Immature natural killer cell (primary cell): ENCODE measurements around the gene DLG1. TPM values are rescaled to one million over a fixed set of nuclear protein-coding genes. Genes with fewer than 3 reads are reported as not detected.

Source experiments
- DNase-seq, 3 donors: peaks; one replicate each; pipeline ENCODE4 v3.0.0; 2022; ENCODE audit warnings: mixed read lengths in 1 of 3
- H3K27ac Mint-ChIP-seq, 6 donors: one replicate each; pipeline ENCODE4 v1.8.0; 2020; ENCODE audit warnings: mixed read lengths in 6 of 6, mild to moderate bottlenecking in 5 of 6, inconsistent platforms in 4 of 6, moderate library complexity in 3 of 6
- H3K27me3 Mint-ChIP-seq, 3 donors: one replicate each; pipeline ENCODE4 v1.8.0; 2020 to 2021; ENCODE audit warnings: low read depth in 3 of 3, mild to moderate bottlenecking in 3 of 3, mixed read lengths in 3 of 3, moderate library complexity in 3 of 3, inconsistent platforms in 1 of 3
- H3K36me3 Mint-ChIP-seq, 3 donors: one replicate each; pipeline ENCODE4 v1.8.0; 2020; ENCODE audit warnings: mixed read lengths in 3 of 3, inconsistent platforms in 2 of 3, mild to moderate bottlenecking in 2 of 3
- H3K4me1 Mint-ChIP-seq, 2 donors: one replicate each; pipeline ENCODE4 v1.8.0; 2020; ENCODE audit warnings: inconsistent platforms in 2 of 2, mild to moderate bottlenecking in 2 of 2, mixed read lengths in 2 of 2, moderate library complexity in 1 of 2
- H3K4me3 Mint-ChIP-seq, 5 donors: one replicate each; pipeline ENCODE4 v1.8.0; 2020; ENCODE audit warnings: mild to moderate bottlenecking in 5 of 5, mixed read lengths in 5 of 5, inconsistent platforms in 3 of 5, moderate library complexity in 3 of 5
- H3K9me3 Mint-ChIP-seq, 6 donors: one replicate each; pipeline ENCODE4 v1.8.0; 2020; ENCODE audit warnings: mild to moderate bottlenecking in 6 of 6, mixed read lengths in 6 of 6, inconsistent platforms in 4 of 6, moderate library complexity in 3 of 6
- polyA plus RNA-seq, 3 donors: library from polyadenylated mRNA; unstranded; fragments of 300-500 nt; fragmentation: Illumina TruSeq; gene quantifications; one replicate each; pipeline ENCODE4 v1.2.3, GENCODE V29; 2021

Gene DLG1
- polyA plus RNA-seq, 3 donors from 2014 or later = 16.1 to 27.3 (median 26.3) TPM

GRCh38 chr3:197174927-197175326 lies 123.5 kb downstream of the DLG1 start:
- no peak overlapping the region for H3K4me3 Mint-ChIP-seq

GRCh38 chr3:197173620-197174019 lies 124.8 kb downstream of the DLG1 start:
- Mint-ChIP-seq H3K27me3 (no peaks in the 10 kb centered on the region), H3K4me3 (no peak overlapping the region), H3K36me3 (no peaks in the 10 kb centered on the region), H3K9me3 (no peaks in the 10 kb centered on the region), H3K27ac (no peak overlapping the region), H3K4me1 (peaks cover 0 to 2% of the 10 kb centered on the region in 2 donors)
- no peak for DNase-seq

More at GRCh38 chr3:197174927-197175326, 123.5 kb downstream of the DLG1 start:
- Mint-ChIP-seq H3K27me3 (no peaks in the 10 kb centered on the region), H3K9me3 (no peaks in the 10 kb centered on the region), H3K4me1 (peaks cover 0 to 2% of the 10 kb centered on the region in 2 donors), H3K27ac (no peak overlapping the region), H3K36me3 (no peaks in the 10 kb centered on the region)
- no peak for DNase-seq

- H3K9me3 Mint-ChIP-seq = no peaks in the 10 kb centered on the region
- DNase-seq = no peak
- H3K4me1 Mint-ChIP-seq = peaks cover 0 to 3% of the 10 kb centered on the region in 2 donors
- H3K27me3 Mint-ChIP-seq = no peaks in the 10 kb centered on the region
- no peaks in the 10 kb centered on the region for H3K36me3 Mint-ChIP-seq
- H3K27ac Mint-ChIP-seq = no peak overlapping the region
- H3K4me3 Mint-ChIP-seq = no peak overlapping the region
These were observed 126.8 kb downstream of the DLG1 start for GRCh38 chr3:197171481-197172067.

GRCh38 chr3:197169028-197169427 lies 129.4 kb downstream of the DLG1 start:
- Mint-ChIP-seq H3K27ac (no peak overlapping the region), H3K9me3 (no peaks in the 10 kb centered on the region)
- DNase-seq = no peak

DNA sequence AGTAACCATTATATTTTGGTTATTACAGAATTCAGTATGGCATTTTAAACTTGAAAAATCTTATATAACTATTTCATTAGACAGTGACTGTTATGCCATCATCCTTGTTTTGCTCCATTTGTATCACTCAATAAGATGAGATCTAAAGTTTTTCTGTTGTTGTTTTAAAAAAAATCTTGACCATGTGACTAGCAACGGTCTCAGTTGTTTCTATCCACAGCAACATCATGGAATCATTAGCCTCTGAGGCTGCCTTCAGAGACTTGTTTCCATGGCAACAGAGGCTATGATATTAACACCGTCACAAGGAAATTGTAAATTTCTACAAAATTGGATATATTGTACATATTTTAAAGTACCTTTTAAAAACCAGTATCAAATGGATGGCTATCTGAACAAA lies 129.8 kb downstream of the DLG1 start:
- no peak overlapping the region for H3K4me3 Mint-ChIP-seq
- no peak overlapping the region for H3K27ac Mint-ChIP-seq
- H3K36me3 Mint-ChIP-seq = no peaks in the 10 kb centered on the region
- DNase-seq = no peak
- no peaks in the 10 kb centered on the region for H3K9me3 Mint-ChIP-seq
- peaks cover 5 to 11% of the 10 kb centered on the region in 2 donors for H3K4me1 Mint-ChIP-seq
- H3K27me3 Mint-ChIP-seq = no peaks in the 10 kb centered on the region

More at GRCh38 chr3:197169028-197169427, 129.4 kb downstream of the DLG1 start:
- Mint-ChIP-seq H3K27me3 (no peaks in the 10 kb centered on the region), H3K4me1 (peaks cover 5 to 11% of the 10 kb centered on the region in 2 donors), H3K36me3 (no peaks in the 10 kb centered on the region), H3K4me3 (no peak overlapping the region)

DNA sequence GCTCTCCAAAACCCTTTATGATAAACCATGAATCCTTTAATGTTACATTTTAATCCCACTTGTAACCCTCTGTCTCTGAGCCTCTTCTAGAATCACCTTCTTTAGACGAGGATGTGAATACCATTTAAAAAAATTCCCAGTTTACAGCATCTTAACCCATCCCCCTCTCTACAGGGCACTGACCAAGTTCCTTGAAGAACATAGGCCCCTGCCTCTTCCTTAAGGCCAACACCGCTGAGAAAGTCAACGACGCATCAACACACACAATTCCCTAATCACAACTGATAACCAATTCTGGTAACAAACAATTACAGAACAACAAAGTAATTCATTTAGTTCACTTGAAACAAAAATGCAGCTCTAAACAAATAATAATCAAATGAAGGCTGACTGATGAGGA lies 130.3 kb downstream of the DLG1 start:
- H3K4me1 Mint-ChIP-seq = peaks cover 7 to 14% of the 10 kb centered on the region in 2 donors
- H3K27ac Mint-ChIP-seq = no peak overlapping the region
- H3K27me3 Mint-ChIP-seq = no peaks in the 10 kb centered on the region
- H3K36me3 Mint-ChIP-seq = peaks cover 3% of the 10 kb centered on the region in 3 donors
- no peaks in the 10 kb centered on the region for H3K9me3 Mint-ChIP-seq
- no peak overlapping the region for H3K4me3 Mint-ChIP-seq
- no peak for DNase-seq

GRCh38 chr3:197167549-197167948 lies 130.9 kb downstream of the DLG1 start:
- no peaks in the 10 kb centered on the region for H3K9me3 Mint-ChIP-seq
- no peaks in the 10 kb centered on the region for H3K27me3 Mint-ChIP-seq
- H3K4me3 Mint-ChIP-seq = no peak overlapping the region
- peaks cover 5 to 7% (median 7%) of the 10 kb centered on the region in 3 donors for H3K36me3 Mint-ChIP-seq
- no peak for DNase-seq
- H3K4me1 Mint-ChIP-seq = peaks cover 9 to 19% of the 10 kb centered on the region in 2 donors
- no peak overlapping the region for H3K27ac Mint-ChIP-seq

- peaks cover 5 to 7% (median 7%) of the 10 kb centered on the region in 3 donors for H3K36me3 Mint-ChIP-seq
- H3K4me3 Mint-ChIP-seq = no peak overlapping the region
- DNase-seq = no peak
- no peak overlapping the region for H3K27ac Mint-ChIP-seq
- peaks cover 7 to 19% of the 10 kb centered on the region in 2 donors for H3K4me1 Mint-ChIP-seq
- no peaks in the 10 kb centered on the region for H3K9me3 Mint-ChIP-seq
- H3K27me3 Mint-ChIP-seq = no peaks in the 10 kb centered on the region
These were observed 132.5 kb downstream of the DLG1 start for GRCh38 chr3:197165890-197166289.

- H3K27ac Mint-ChIP-seq = no peak overlapping the region
- no peak overlapping the region for H3K4me3 Mint-ChIP-seq
- H3K27me3 Mint-ChIP-seq = no peaks in the 10 kb centered on the region
- DNase-seq = no peak
- H3K9me3 Mint-ChIP-seq = peaks cover 6 to 29% (median 25%) of the 10 kb centered on the region in 6 donors
- H3K4me1 Mint-ChIP-seq = peaks cover 0 to 28% of the 10 kb centered on the region in 2 donors
- H3K36me3 Mint-ChIP-seq = peaks cover 33 to 39% (median 37%) of the 10 kb centered on the region in 3 donors
These were observed 143.4 kb downstream of the DLG1 start for GRCh38 chr3:197155046-197155445.

- Mint-ChIP-seq H3K27ac (no peak overlapping the region), H3K36me3 (peaks cover 21 to 33% (median 30%) of the 10 kb centered on the region in 3 donors), H3K4me3 (no peak overlapping the region), H3K27me3 (no peaks in the 10 kb centered on the region), H3K4me1 (peaks cover 2 to 26% of the 10 kb centered on the region in 2 donors), H3K9me3 (peaks cover 3 to 20% (median 17%) of the 10 kb centered on the region in 6 donors)
- no peak for DNase-seq
These were observed 146.8 kb downstream of the DLG1 start for GRCh38 chr3:197151580-197151979.

DNA sequence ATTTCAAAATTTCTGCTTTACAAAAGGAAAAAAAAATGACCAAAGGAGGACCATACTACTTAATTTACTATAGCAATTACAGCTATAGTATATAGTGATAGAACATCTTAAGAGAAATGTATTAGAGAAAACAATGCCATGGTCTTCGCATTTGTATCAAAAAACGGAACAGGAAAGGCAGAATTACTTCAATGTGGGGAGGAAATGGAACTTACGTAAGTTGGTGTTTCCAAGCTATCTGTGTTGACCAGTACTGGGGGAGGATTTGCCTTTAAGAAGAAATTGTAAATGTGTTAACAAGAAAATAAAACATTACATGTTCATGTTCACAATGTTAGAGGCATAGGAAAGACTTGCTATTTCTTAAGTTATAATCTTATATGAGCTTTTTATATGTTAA lies 148.9 kb downstream of the DLG1 start:
- DNase-seq = no peak
- Mint-ChIP-seq H3K4me1 (peaks cover 6 to 26% of the 10 kb centered on the region in 2 donors), H3K4me3 (no peak overlapping the region), H3K27me3 (peaks cover 0 to 1% (median 0%) of the 10 kb centered on the region in 3 donors), H3K36me3 (peaks cover 6 to 16% (median 13%) of the 10 kb centered on the region in 3 donors), H3K9me3 (peaks cover 3 to 6% (median 3%) of the 10 kb centered on the region in 6 donors), H3K27ac (no peak overlapping the region)

DNA sequence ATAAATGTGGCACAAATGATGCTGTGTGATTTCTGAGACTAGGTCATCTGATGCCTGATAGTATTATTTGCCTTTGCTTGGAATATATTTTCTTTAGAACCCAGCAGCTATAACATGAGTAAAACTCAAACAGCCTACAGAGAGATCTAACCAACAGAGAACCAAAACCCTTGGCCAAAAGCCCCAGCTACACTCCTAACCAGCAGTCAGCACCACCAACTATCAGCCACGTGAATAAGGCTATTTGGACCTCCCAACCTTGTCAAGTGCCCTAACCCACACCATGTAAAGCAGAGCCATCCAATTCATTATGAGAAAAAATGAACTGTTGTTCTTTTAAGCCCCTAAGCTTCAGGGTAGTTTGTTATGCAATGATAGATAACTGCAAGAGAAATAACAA lies 154.2 kb downstream of the DLG1 start:
- Mint-ChIP-seq H3K36me3 (peaks cover 4 to 17% (median 12%) of the 10 kb centered on the region in 3 donors), H3K9me3 (no peaks in the 10 kb centered on the region), H3K4me1 (peaks cover 9 to 10% of the 10 kb centered on the region in 2 donors), H3K4me3 (no peak overlapping the region), H3K27me3 (peaks cover 0 to 1% (median 0%) of the 10 kb centered on the region in 3 donors), H3K27ac (no peak overlapping the region)
- no peak for DNase-seq

DNA sequence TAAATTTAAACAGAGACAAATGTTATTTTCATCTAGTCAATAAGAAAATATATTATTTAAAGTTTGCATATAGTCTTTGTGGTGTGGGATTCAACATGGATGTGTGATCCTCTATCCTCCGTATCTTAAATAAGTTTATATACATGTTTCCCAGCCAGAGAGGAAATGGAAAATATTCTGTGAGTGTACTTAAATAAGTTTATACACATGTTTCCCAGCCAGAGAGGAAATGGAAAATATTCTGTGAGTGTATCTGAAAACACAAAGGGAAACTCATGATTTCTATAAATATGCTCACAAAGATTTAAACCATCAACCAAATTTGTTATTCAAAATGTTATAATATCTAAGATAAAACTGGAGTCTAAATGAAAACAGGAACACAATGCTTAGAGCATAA lies 158.8 kb downstream of the DLG1 start:
- Mint-ChIP-seq H3K4me1 (peaks cover 0 to 3% of the 10 kb centered on the region in 2 donors), H3K27me3 (no peaks in the 10 kb centered on the region), H3K4me3 (no peak overlapping the region), H3K9me3 (peaks cover 0 to 1% (median 0%) of the 10 kb centered on the region in 6 donors), H3K27ac (no peak overlapping the region), H3K36me3 (peaks cover 19 to 33% (median 28%) of the 10 kb centered on the region in 3 donors)
- DNase-seq = no peak

GRCh38 chr3:197137751-197138150 lies 160.7 kb downstream of the DLG1 start:
- Mint-ChIP-seq H3K27ac (no peak overlapping the region), H3K4me1 (peaks cover 0 to 14% of the 10 kb centered on the region in 2 donors), H3K9me3 (peaks cover 0 to 1% (median 0%) of the 10 kb centered on the region in 6 donors), H3K27me3 (no peaks in the 10 kb centered on the region), H3K4me3 (no peak overlapping the region), H3K36me3 (peaks cover 30 to 47% (median 41%) of the 10 kb centered on the region in 3 donors)
- no peak for DNase-seq

GRCh38 chr3:197136744-197137143 lies 161.7 kb downstream of the DLG1 start:
- peaks cover 0 to 14% of the 10 kb centered on the region in 2 donors for H3K4me1 Mint-ChIP-seq
- H3K27ac Mint-ChIP-seq = no peak overlapping the region
- H3K4me3 Mint-ChIP-seq = no peak overlapping the region
- peaks cover 0 to 1% (median 0%) of the 10 kb centered on the region in 6 donors for H3K9me3 Mint-ChIP-seq
- no peak for DNase-seq
- peaks cover 30 to 51% (median 45%) of the 10 kb centered on the region in 3 donors for H3K36me3 Mint-ChIP-seq
- no peaks in the 10 kb centered on the region for H3K27me3 Mint-ChIP-seq
